T1000 (cell line): ENCODE measurements around the gene RALGAPA1.
"Not testable (repeated sequence)": the region's sequence is repeated elsewhere in the genome, so short reads cannot be mapped to it uniquely, and the experiment has no call there.

Source experiments
- DNase-seq: peaks from one replicate; lab custom pipeline; 2025; ENCODE audit warnings: mixed read lengths; lab: John Stamatoyannopoulos, UW

Gene RALGAPA1

GRCh38 chr14:35696575-35696974 is 112.5 kb downstream of the RALGAPA1 start:
- no peak for DNase-seq

- DNase-seq: no peak
Observed at GRCh38 chr14:35696119-35696518, 113.0 kb downstream of the RALGAPA1 start.

GRCh38 chr14:35695647-35696046 is 113.4 kb downstream of the RALGAPA1 start:
- no peak for DNase-seq

GRCh38 chr14:35695072-35695471 is 114.0 kb downstream of the RALGAPA1 start:
- no peak for DNase-seq

- no peak for DNase-seq
Observed at GRCh38 chr14:35689000-35689460, 120.1 kb downstream of the RALGAPA1 start.

- DNase-seq: no peak
Observed at GRCh38 chr14:35688126-35688826, 120.8 kb downstream of the RALGAPA1 start.

GRCh38 chr14:35687335-35687939 is 121.7 kb downstream of the RALGAPA1 start:
- DNase-seq: no peak

- not testable (repeated sequence) for DNase-seq
Observed at GRCh38 chr14:35683688-35684087, 125.4 kb downstream of the RALGAPA1 start.

GRCh38 chr14:35682802-35683201 is 126.3 kb downstream of the RALGAPA1 start:
- DNase-seq: no peak

- DNase-seq: no peak
Observed at GRCh38 chr14:35678403-35679028, 130.6 kb downstream of the RALGAPA1 start.

- no peak for DNase-seq
Observed at GRCh38 chr14:35669782-35670181, 139.3 kb downstream of the RALGAPA1 start.

GRCh38 chr14:35666429-35667043 is 142.6 kb downstream of the RALGAPA1 start:
- no peak for DNase-seq

GRCh38 chr14:35661875-35662274 is 147.2 kb downstream of the RALGAPA1 start:
- DNase-seq: no peak

- no peak for DNase-seq
Observed at GRCh38 chr14:35653045-35653444, 156.1 kb downstream of the RALGAPA1 start.

GRCh38 chr14:35643513-35643912 is 165.6 kb downstream of the RALGAPA1 start:
- no peak for DNase-seq

- DNase-seq: no peak
Observed at GRCh38 chr14:35637851-35638250, 171.2 kb downstream of the RALGAPA1 start.

- DNase-seq: no peak
Observed at GRCh38 chr14:35637269-35637668, 171.8 kb downstream of the RALGAPA1 start.

GRCh38 chr14:35632676-35633075 is 176.4 kb downstream of the RALGAPA1 start:
- no peak for DNase-seq

- no peak for DNase-seq
Observed at GRCh38 chr14:35632271-35632670, 176.8 kb downstream of the RALGAPA1 start.

- no peak for DNase-seq
Observed at GRCh38 chr14:35631071-35631805, 177.9 kb downstream of the RALGAPA1 start.

- DNase-seq: no peak
Observed at GRCh38 chr14:35628989-35629388, 180.1 kb downstream of the RALGAPA1 start.

- DNase-seq: not testable (repeated sequence)
Observed at GRCh38 chr14:35626947-35627346, 182.1 kb downstream of the RALGAPA1 start.
